ENCODE data around the gene CLCN2. TPM values are rescaled to one million over a fixed set of nuclear protein-coding genes. Genes with fewer than 3 reads are reported as not detected.

CLCN2 gene
- total and polyA plus RNA-seq, 2 experiments from 2014 or later = 11.9 to 12.3 TPM

DNA sequence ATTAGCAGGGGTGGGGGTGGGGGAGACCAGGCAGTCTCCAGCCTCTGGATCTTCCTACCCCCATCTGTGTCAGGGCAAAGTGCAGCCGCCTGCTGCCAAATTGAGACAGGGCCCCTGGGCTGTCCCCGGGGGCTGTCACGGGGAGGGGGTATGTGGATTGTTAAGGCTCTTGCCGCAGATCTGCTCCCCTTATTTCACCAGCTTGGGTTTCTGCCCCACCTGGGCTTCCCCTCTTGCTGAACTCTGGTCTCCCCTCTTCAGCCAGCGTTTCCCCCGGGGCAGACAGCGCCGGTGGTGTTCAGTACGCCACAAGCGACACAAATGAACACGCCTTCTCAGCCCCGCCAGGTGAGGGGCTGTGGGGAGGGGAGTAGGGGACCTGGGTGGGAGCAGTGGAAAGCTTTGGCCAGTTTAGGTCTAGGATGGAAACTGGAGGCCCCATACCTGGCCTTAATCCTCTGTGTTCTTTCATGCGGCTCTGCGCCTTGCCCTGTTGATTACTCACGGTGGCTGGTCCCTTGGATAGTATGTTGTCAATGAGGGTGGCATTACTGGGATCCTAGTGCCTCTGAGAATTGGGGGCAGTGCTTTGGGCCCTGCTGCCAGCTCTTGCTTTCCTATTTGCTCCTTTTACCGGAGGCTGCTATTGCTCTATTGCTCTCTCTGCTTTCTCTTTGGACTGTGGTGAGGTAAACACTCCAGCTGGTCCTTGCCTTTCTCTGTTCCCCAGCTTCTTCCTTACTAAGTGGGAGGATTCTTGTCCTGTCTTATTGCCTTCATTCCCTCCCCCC is 45.3 kb downstream of the CLCN2 start:
- peaks cover 60% of the 10 kb centered on the region for H3K79me2 ChIP-seq
- peak overlapping the region; percentile 98 for H3K4me3 ChIP-seq
- H3K4me1 ChIP-seq (ENCODE audit: insufficient read depth) = peaks cover 28% of the 10 kb centered on the region
- H3K36me3 ChIP-seq (replicated peaks; ENCODE audit: insufficient read depth, low read depth) = no peaks in the 10 kb centered on the region
- no peaks in the 10 kb centered on the region for H3K9me2 ChIP-seq (replicated peaks; ENCODE audit: insufficient read depth)
- peak overlapping the region; percentile 98 for H3K27ac ChIP-seq
- peaks cover 59% of the 10 kb centered on the region for H4K20me1 ChIP-seq (ENCODE audit: insufficient read depth, poor library complexity, severe bottlenecking)
- H3K4me2 ChIP-seq = peak overlapping the region; percentile 98
- WGBS (ENCODE audit: low lambda C conversion rate, missing lambda C conversion rate) = 26% methylated on average over 16 of the region's 16 CpGs
- no peaks in the 10 kb centered on the region for H3K9me3 ChIP-seq (ENCODE audit: low read depth)
- peak; percentile 37 for DNase-seq (ENCODE audit: low spot score)
- no peak overlapping the region for H2AFZ ChIP-seq
- H3K27me3 ChIP-seq = no peaks in the 10 kb centered on the region
- TF ChIP-seq CTCF (IDR thresholded peaks at IDR 0.05; ENCODE audit: poor library complexity) (no peak), EZH2phosphoT487 (IDR thresholded peaks at IDR 0.05; ENCODE audit: low read depth, severe bottlenecking, unreplicated experiment) (no peak), EZH2 (IDR thresholded peaks at IDR 0.05; ENCODE audit: borderline replicate concordance) (no peak)

- Histone ChIP-seq H3K9me2 (replicated peaks; ENCODE audit: insufficient read depth) (no peaks in the 10 kb centered on the region), H4K20me1 (ENCODE audit: insufficient read depth, poor library complexity, severe bottlenecking) (peaks cover 53% of the 10 kb centered on the region), H2AFZ (peak overlapping the region; percentile 6), H3K36me3 (replicated peaks; ENCODE audit: insufficient read depth, low read depth) (no peaks in the 10 kb centered on the region), H3K4me2 (peak overlapping the region; percentile 98), H3K27ac (peak overlapping the region; percentile 98), H3K27me3 (no peaks in the 10 kb centered on the region), H3K4me3 (peak overlapping the region; percentile 98), H3K9me3 (ENCODE audit: low read depth) (no peaks in the 10 kb centered on the region), H3K4me1 (ENCODE audit: insufficient read depth) (peaks cover 28% of the 10 kb centered on the region), H3K79me2 (peaks cover 55% of the 10 kb centered on the region)
- no peak for DNase-seq (ENCODE audit: low spot score)
- 6% methylated on average over 4 of the region's 6 CpGs for WGBS (ENCODE audit: low lambda C conversion rate, missing lambda C conversion rate)
- TF ChIP-seq EZH2phosphoT487 (IDR thresholded peaks at IDR 0.05; ENCODE audit: low read depth, severe bottlenecking, unreplicated experiment) (no peak), CTCF (IDR thresholded peaks at IDR 0.05; ENCODE audit: poor library complexity) (no peak), EZH2 (IDR thresholded peaks at IDR 0.05; ENCODE audit: borderline replicate concordance) (no peak)
These were observed 45.9 kb downstream of the CLCN2 start for GRCh38 chr3:184315543-184315867.

GRCh38 chr3:184314700-184315542 is 46.5 kb downstream of the CLCN2 start:
- Histone ChIP-seq H3K79me2 (peaks cover 52% of the 10 kb centered on the region), H3K27me3 (no peaks in the 10 kb centered on the region), H4K20me1 (ENCODE audit: insufficient read depth, poor library complexity, severe bottlenecking) (peaks cover 47% of the 10 kb centered on the region), H2AFZ (peak overlapping the region; percentile 6), H3K4me2 (peak overlapping the region; percentile 98), H3K4me3 (peak overlapping the region; percentile 98), H3K36me3 (replicated peaks; ENCODE audit: insufficient read depth, low read depth) (no peaks in the 10 kb centered on the region), H3K9me3 (ENCODE audit: low read depth) (no peaks in the 10 kb centered on the region), H3K4me1 (ENCODE audit: insufficient read depth) (peaks cover 28% of the 10 kb centered on the region), H3K27ac (peak overlapping the region; percentile 98), H3K9me2 (replicated peaks; ENCODE audit: insufficient read depth) (no peaks in the 10 kb centered on the region)
- peak; percentile 90 for DNase-seq (ENCODE audit: low spot score)
- WGBS (ENCODE audit: low lambda C conversion rate, missing lambda C conversion rate) = 0% methylated on average over 9 of the region's 89 CpGs
- TF ChIP-seq CTCF (IDR thresholded peaks at IDR 0.05; ENCODE audit: poor library complexity) (no peak), EZH2 (IDR thresholded peaks at IDR 0.05; ENCODE audit: borderline replicate concordance) (no peak), EZH2phosphoT487 (IDR thresholded peaks at IDR 0.05; ENCODE audit: low read depth, severe bottlenecking, unreplicated experiment) (no peak)
